Brain microvascular endothelial cell (primary cell): ENCODE measurements around the gene CDC42EP2.

Source experiments
- DNase-seq: peaks from one replicate; pipeline ENCODE4 v3.0.0-alpha.2; 2020
- H3K27ac ChIP-seq: fragments of 250-450 bp; sonication (Bioruptor Pico); 2 replicates; pipeline ENCODE4 v1.5.1; 2020; ENCODE audit warnings: mild to moderate bottlenecking, moderate library complexity
- H3K27me3 ChIP-seq: fragments of 250-450 bp; sonication (Bioruptor Pico); replicated peaks from 2 replicates; pipeline ENCODE4 v1.5.1; 2020; ENCODE audit warnings: mild to moderate bottlenecking
- H3K36me3 ChIP-seq: fragments of 250-450 bp; sonication (Bioruptor Pico); replicated peaks from 2 replicates; pipeline ENCODE4 v1.5.1; 2020; ENCODE audit warnings: mild to moderate bottlenecking
- H3K4me3 ChIP-seq: 2 replicates; pipeline ENCODE4 v1.5.1; 2011; ENCODE audit warnings: low read depth, mild to moderate bottlenecking, control low read depth, low read length, moderate library complexity
- in situ Hi-C: cut with HindIII; loops from 2 replicates; pipeline ENCODE4 v1.10.0; 2017; ENCODE audit warnings: low sequenced_read_pairs, low pct_ligation_motif_present
- TF ChIP-seq, protein P1 (sequence below): IDR thresholded peaks from 2 replicates; pipeline ENCODE4 v1.5.1; 2011; ENCODE audit warnings: low read depth, mild to moderate bottlenecking, moderate library complexity, low read length, control low read depth, inconsistent platforms; ENCODE audit errors: missing control alignments

CDC42EP2 gene

DNA sequence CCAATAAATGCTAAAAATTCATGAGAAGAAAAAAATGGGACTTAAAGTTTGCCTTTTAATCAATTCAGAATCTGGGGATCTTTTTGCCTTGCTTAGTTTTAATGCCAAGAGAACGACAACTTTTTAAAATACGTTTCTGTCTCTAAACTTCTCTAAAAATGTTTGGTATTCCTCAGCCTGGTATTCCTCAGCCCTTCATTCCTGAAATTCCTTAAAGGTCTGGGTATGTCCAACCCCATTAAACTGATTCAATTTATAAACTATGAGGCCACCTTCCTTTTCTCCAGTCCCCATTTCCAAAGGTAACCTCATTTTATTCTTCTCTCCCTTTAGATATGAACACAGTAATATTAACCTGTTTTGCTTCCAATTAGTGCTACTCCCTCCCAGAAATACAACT lies 36.3 kb upstream of the CDC42EP2 start:
- no peak overlapping the region for H3K4me3 ChIP-seq
- H3K27ac ChIP-seq, result peak overlapping the region; percentile 93
- no peaks in the 10 kb centered on the region for H3K27me3 ChIP-seq
- no peak for DNase-seq
- H3K36me3 ChIP-seq, result peaks cover 3% of the 10 kb centered on the region
- in situ Hi-C loops, result no loop called here
- TF ChIP-seq, protein P1, sequence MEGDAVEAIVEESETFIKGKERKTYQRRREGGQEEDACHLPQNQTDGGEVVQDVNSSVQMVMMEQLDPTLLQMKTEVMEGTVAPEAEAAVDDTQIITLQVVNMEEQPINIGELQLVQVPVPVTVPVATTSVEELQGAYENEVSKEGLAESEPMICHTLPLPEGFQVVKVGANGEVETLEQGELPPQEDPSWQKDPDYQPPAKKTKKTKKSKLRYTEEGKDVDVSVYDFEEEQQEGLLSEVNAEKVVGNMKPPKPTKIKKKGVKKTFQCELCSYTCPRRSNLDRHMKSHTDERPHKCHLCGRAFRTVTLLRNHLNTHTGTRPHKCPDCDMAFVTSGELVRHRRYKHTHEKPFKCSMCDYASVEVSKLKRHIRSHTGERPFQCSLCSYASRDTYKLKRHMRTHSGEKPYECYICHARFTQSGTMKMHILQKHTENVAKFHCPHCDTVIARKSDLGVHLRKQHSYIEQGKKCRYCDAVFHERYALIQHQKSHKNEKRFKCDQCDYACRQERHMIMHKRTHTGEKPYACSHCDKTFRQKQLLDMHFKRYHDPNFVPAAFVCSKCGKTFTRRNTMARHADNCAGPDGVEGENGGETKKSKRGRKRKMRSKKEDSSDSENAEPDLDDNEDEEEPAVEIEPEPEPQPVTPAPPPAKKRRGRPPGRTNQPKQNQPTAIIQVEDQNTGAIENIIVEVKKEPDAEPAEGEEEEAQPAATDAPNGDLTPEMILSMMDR, result no peak

DNA sequence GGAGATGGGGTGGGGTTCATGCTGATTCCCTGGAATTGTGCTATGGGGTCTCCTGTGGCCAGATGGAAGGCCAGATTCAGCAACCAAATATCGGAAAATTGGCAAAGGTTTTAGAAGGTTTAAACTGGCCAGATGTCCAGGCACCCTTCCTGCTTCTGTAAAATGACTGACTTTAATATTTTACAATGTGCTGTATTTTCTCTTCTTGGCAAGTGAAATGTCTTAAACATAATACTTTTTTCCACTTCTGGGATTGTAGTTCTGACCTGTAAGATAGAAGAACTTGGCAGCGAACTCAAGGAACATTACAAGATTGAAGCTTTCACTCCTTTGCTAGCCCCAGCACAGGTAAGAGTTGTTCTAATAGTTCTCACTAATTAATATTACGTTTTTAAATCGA lies 35.4 kb upstream of the CDC42EP2 start:
- TF ChIP-seq, protein P1, result no peak
- H3K36me3 ChIP-seq, result peaks cover 3% of the 10 kb centered on the region
- no peak for DNase-seq
- no peaks in the 10 kb centered on the region for H3K27me3 ChIP-seq
- H3K4me3 ChIP-seq, result no peak overlapping the region
- peak overlapping the region; percentile 93 for H3K27ac ChIP-seq
- in situ Hi-C loops, result no loop called here

DNA sequence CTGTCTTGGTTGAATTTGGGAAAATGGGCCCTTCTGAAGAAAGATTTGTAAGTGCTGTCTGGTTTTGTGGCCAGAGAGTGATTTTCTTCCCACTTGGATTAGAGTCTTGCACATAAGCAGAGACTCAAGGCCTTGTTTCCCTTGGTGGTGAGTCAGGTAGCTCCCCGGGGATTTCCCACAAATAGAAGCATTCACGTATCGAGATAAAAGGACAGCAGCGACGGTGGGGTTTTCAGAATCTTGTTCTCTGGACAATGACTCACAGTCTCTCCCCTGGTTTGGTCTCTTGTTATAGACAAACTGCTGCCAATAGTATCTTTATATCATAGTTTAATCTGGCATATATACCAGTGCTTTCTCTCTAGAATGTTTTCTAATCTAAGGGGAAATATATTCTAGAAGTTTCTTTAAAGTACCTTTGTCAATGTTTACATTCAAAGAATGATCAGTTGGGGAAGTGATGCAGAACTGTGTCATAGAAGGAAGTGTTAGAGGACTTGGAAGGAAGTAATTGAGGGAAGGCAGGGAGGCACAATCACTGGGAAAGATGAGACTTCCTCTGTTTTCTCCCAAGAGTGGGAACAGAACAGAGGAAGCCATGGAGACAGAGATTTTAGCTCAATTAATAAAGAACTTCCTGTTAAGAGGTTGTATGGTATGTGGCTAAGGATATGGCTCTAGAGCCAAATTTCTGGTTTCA lies 34.8 kb upstream of the CDC42EP2 start:
- TF ChIP-seq, protein P1, result no peak
- Histone ChIP-seq H3K36me3 (peaks cover 3% of the 10 kb centered on the region), H3K27me3 (no peaks in the 10 kb centered on the region), H3K4me3 (no peak overlapping the region), H3K27ac (peak overlapping the region; percentile 93)
- DNase-seq, result peak; percentile 99
- in situ Hi-C loops, result no loop called here

DNA sequence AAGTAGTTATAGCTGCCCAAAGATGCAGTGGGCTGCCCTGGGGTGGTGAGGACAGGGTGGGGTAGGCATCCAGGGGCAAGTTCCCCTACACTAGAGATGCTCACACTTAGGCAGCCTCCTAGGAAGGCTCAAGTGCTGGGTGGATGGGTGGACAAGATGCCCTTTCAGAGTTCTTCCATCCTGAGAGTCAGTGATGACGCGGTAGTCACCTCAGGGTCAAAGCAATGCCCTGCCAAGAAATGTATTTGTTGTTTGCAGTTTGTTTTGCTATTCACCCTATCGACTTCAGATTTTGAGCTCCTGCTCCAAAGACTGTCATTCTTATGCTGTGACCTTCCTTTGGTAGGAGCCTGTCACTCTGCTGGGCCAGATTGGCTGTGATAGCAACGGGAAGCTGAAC lies 34.0 kb upstream of the CDC42EP2 start:
- TF ChIP-seq, protein P1, result no peak
- peaks cover 3% of the 10 kb centered on the region for H3K36me3 ChIP-seq
- DNase-seq, result peak; percentile 54

DNA sequence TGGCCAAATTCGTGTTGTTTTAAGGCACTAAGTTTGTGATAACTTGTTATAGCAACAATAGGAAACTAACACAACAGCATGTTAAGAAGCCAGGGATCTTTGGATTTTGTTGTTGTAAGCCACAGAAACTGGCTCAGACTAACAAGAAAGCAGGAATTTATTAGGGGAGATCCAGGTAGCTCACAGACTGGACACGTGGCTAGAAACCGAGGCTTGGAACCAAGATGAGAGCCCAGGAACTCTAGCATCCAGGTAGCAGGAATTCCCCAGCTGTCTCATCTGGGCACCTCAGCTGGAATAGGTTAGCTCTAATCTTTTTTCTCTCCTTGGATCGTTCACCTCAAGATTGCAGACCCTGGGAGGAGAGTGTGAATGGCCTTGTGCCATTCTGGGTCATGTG lies 28.0 kb upstream of the CDC42EP2 start:
- no peak for DNase-seq
- TF ChIP-seq, protein P1, result no peak
- peaks cover 7% of the 10 kb centered on the region for H3K36me3 ChIP-seq
- in situ Hi-C loops, result no loop called here
- no peak overlapping the region for H3K4me3 ChIP-seq
- H3K27ac ChIP-seq, result no peak overlapping the region
- no peaks in the 10 kb centered on the region for H3K27me3 ChIP-seq

More for the DNA sequence above, 34.0 kb upstream of the CDC42EP2 start:
- in situ Hi-C loops, result no loop called here
- H3K27ac ChIP-seq, result peak overlapping the region; percentile 93
- no peak overlapping the region for H3K4me3 ChIP-seq
- no peaks in the 10 kb centered on the region for H3K27me3 ChIP-seq

DNA sequence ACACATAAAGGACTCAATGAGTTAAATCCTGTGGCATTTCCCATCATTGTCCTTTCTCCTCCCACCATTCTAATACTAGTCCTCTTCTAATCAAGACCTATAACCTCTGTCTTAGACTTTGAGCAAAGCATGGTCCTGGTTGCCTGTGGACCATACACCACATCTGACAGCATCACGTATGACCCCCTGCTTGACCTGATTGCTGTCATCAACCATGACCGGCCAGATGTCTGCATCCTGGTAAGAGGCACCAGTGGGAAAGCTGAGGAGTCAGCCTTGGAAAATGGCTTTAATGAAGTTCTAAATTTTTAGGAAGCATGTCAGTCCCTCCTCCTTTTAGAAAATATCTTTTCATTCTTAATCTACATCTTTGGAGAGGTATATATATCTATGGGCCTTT lies 27.1 kb upstream of the CDC42EP2 start:
- no peak overlapping the region for H3K4me3 ChIP-seq
- H3K27ac ChIP-seq, result no peak overlapping the region
- H3K36me3 ChIP-seq, result peaks cover 4% of the 10 kb centered on the region
- in situ Hi-C loops, result no loop called here
- no peak for DNase-seq
- TF ChIP-seq, protein P1, result no peak
- no peaks in the 10 kb centered on the region for H3K27me3 ChIP-seq
